GM12875 (cell line): Measurements from ENCODE around the gene GTF2H2C.
"Not testable (repeated sequence)": the region's sequence is repeated elsewhere in the genome, so short reads cannot be mapped to it uniquely, and the experiment has no call there.

Experiments
- H3K4me3 ChIP-seq: one replicate; pipeline ENCODE4 v1.5.1; 2011; ENCODE audit warnings: low read depth, low read length, control low read depth
- CTCF ChIP-seq: IDR thresholded peaks from 2 replicates; pipeline ENCODE4 v1.5.1; 2011; ENCODE audit warnings: low read depth, mild to moderate bottlenecking, control low read depth, inconsistent platforms, low read length, moderate library complexity, borderline replicate concordance; ENCODE audit not compliant: insufficient read depth

The GTF2H2C gene

GRCh38 chr5:69559908-69560330 is at the start of gene GTF2H2C:
Gene GTF2H2C, plus strand, starts transcription at chr5:69560191. Its CDS starts 4,942 bp downstream, at chr5:69565133.
- H3K4me3 ChIP-seq = peak within 1 kb of the TSS; percentile 47
- peak; percentile 28; the same call in 1 of the 2 replicates for TF ChIP-seq CTCF

DNA sequence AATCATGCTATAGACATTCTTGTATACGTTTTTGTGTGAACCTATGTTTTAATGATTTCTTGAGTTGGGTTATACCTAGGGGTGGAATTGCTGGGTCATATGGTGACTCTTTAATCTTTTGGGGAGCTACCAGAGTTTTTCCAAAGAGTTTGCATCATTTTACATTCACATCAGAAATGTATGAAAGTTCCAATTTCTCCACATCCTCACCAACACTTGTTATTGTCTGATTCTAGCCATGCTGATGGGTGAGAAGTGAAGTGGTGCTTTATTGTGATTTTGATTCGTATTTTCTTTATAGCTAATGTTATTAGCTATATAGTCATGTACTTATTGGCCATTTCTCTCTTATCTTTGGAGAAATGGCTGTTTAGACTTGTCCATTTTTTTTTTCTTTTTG is 49.3 kb upstream of the GTF2H2C start:
- no peak for TF ChIP-seq CTCF
- no peak overlapping the region for H3K4me3 ChIP-seq

DNA sequence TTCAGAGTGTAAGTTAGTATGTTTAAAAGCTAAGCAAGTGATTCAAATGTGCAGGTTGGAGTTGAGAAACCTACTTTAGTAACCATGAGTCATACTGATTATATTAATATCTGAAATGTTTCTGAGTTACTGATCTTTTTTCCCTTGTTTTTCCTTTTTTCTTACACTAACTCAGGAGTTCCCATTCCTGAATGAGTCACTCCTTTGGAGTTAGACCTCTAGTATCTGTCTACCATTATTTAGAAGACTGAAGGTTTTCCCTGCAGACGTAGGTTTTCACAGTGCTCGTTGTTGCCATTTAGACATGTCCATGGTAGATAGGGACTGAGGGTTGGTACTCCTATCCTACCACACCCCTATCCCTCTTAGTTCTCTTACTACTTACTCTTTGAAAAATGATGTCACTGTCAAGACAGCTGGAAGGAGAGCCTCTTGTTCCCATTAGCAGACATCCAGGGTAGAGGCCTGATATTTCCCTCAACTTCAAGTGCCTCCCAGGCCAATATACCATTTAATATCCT is 47.2 kb upstream of the GTF2H2C start:
- H3K4me3 ChIP-seq = no peak overlapping the region
- TF ChIP-seq CTCF = no peak

GRCh38 chr5:69515570-69515969 is 44.4 kb upstream of the GTF2H2C start:
- not testable (repeated sequence) for H3K4me3 ChIP-seq

GRCh38 chr5:69516769-69517168 is 43.2 kb upstream of the GTF2H2C start:
- H3K4me3 ChIP-seq = no peak overlapping the region
- TF ChIP-seq CTCF = no peak

GRCh38 chr5:69517763-69518212 is 42.2 kb upstream of the GTF2H2C start:
- no peak for TF ChIP-seq CTCF
- no peak overlapping the region for H3K4me3 ChIP-seq

- TF ChIP-seq CTCF = no peak
- H3K4me3 ChIP-seq = no peak overlapping the region
Measured at GRCh38 chr5:69519285-69519684, 40.7 kb upstream of the GTF2H2C start.

DNA sequence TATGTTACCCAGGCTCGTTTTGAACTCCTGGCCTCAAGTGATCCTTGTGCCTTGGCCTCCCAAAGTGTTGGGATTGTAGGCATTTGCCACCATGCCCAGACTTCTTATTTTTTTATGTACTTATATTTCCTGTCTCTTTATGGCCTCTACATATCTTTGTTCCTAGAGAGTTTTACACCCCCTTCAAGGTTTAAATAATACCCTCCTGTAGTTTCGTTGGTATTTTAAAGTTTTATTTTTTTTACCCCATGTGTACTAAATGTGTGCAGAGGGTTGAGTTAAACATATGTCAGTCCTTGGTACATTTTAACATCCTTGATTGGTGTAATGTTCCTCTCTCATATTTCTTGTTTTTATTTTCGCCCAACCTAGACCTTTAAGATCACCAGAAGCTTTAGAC is 38.0 kb upstream of the GTF2H2C start:
- TF ChIP-seq CTCF = no peak
- no peak overlapping the region for H3K4me3 ChIP-seq
